Measurements from ENCODE around the gene ZFYVE1. TPM values are rescaled to one million over a fixed set of nuclear protein-coding genes. Genes with fewer than 3 reads are reported as not detected.

ZFYVE1 gene
- total and polyA plus RNA-seq, 2 of the 13 experiments (the other 11 are each of a cell fraction or from before 2014, with no cell fraction given): 2.6 to 5.3 TPM

GRCh38 chr14:73058224-73058921 is 31.5 kb upstream of the ZFYVE1 start, which contains the start of gene RBM25 (continued):
- peak; percentile 69 for TF ChIP-seq HNF1B (CRISPR knock-in tag; IDR thresholded peaks at IDR 0.05)
- TF ChIP-seq MAX (IDR thresholded peaks at IDR 0.05): peak; percentile 86
- TF ChIP-seq ZNF329 (CRISPR knock-in tag; IDR thresholded peaks at IDR 0.05; ENCODE audit: low read depth): peak; percentile 75; the same call in 1 of the 2 replicates
- TF ChIP-seq HOXA3 (CRISPR knock-in tag; IDR thresholded peaks at IDR 0.05): peak; percentile 99
- TF ChIP-seq ZFP1 (CRISPR knock-in tag; IDR thresholded peaks at IDR 0.05): peak; percentile 26; the same call in 1 of the 2 replicates
- TF ChIP-seq ZNF207 (IDR thresholded peaks at IDR 0.05; ENCODE audit: borderline replicate concordance): no peak
- TF ChIP-seq, protein P1, sequence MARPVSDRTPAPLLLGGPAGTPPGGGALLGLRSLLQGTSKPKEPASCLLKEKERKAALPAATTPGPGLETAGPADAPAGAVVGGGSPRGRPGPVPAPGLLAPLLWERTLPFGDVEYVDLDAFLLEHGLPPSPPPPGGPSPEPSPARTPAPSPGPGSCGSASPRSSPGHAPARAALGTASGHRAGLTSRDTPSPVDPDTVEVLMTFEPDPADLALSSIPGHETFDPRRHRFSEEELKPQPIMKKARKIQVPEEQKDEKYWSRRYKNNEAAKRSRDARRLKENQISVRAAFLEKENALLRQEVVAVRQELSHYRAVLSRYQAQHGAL (CRISPR knock-in tag; IDR thresholded peaks at IDR 0.05; ENCODE audit: not compliant biosample characterization): no peak
- peak; percentile 44; the same call in 1 of the 2 replicates for TF ChIP-seq SIX4 (CRISPR knock-in tag; IDR thresholded peaks at IDR 0.05)
- TF ChIP-seq, protein P2, sequence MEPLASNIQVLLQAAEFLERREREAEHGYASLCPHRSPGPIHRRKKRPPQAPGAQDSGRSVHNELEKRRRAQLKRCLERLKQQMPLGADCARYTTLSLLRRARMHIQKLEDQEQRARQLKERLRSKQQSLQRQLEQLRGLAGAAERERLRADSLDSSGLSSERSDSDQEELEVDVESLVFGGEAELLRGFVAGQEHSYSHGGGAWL (CRISPR knock-in tag; IDR thresholded peaks at IDR 0.05): peak; percentile 50; the same call in 1 of the 2 replicates
- TF ChIP-seq ZNF629 (CRISPR knock-in tag; conservative IDR thresholded peaks at IDR 0.05): no peak
- TF ChIP-seq SRF (IDR thresholded peaks at IDR 0.05; ENCODE audit: low read depth, low read length): peak; percentile 33; the same call in 1 of the 2 replicates
- no peak for TF ChIP-seq ZNF292 (CRISPR knock-in tag; IDR thresholded peaks at IDR 0.05; ENCODE audit: borderline replicate concordance, low read depth)
- TF ChIP-seq ZNF883 (CRISPR knock-in tag; IDR thresholded peaks at IDR 0.05; ENCODE audit: not compliant biosample characterization): peak; percentile 73
- peak; percentile 95 for TF ChIP-seq ARID3A (IDR thresholded peaks at IDR 0.05; ENCODE audit: low read depth, low read length)
- no peak for TF ChIP-seq ZNF496 (CRISPR knock-in tag; IDR thresholded peaks at IDR 0.05; ENCODE audit: insufficient replicate concordance)
- no peak; the same call in 1 of the 2 replicates for TF ChIP-seq ZNF547 (CRISPR knock-in tag; IDR thresholded peaks at IDR 0.05)
- TF ChIP-seq ETV5 (CRISPR knock-in tag; IDR thresholded peaks at IDR 0.05; ENCODE audit: borderline replicate concordance): peak; percentile 68; the same call in 1 of the 2 replicates
- TF ChIP-seq ZNF709 (CRISPR knock-in tag; IDR thresholded peaks at IDR 0.05): no peak
- TF ChIP-seq, protein P3, sequence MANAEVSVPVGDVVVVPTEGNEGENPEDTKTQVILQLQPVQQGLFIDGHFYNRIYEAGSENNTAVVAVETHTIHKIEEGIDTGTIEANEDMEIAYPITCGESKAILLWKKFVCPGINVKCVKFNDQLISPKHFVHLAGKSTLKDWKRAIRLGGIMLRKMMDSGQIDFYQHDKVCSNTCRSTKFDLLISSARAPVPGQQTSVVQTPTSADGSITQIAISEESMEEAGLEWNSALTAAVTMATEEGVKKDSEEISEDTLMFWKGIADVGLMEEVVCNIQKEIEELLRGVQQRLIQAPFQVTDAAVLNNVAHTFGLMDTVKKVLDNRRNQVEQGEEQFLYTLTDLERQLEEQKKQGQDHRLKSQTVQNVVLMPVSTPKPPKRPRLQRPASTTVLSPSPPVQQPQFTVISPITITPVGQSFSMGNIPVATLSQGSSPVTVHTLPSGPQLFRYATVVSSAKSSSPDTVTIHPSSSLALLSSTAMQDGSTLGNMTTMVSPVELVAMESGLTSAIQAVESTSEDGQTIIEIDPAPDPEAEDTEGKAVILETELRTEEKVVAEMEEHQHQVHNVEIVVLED (CRISPR knock-in tag; IDR thresholded peaks at IDR 0.05; ENCODE audit: borderline replicate concordance): peak; percentile 84
- TF ChIP-seq ZNF616 (CRISPR knock-in tag; IDR thresholded peaks at IDR 0.05; ENCODE audit: low read depth): peak; percentile 54; the same call in 1 of the 2 replicates

All from HepG2 (cell line).